22Rv1 (cell line): ENCODE data around the gene SLC6A9.
A peak's percentile ranks its signal among the peaks of the same experiment; 100 is the strongest.

ENCODE experiments used
- H3K27ac ChIP-seq: fragments of 450-650 bp; 2 replicates; pipeline ENCODE4 v1.5.1; 2017
- ZFX ChIP-seq: fragments of 450-650 bp; IDR thresholded peaks from 2 replicates; pipeline ENCODE4 v1.6.1; 2017; ENCODE audit warnings: antibody characterized with exemption, borderline replicate concordance
- TF ChIP-seq, protein P1 (sequence below): fragments of 450-650 bp; IDR thresholded peaks from 2 replicates; pipeline ENCODE4 v1.5.1; 2017; ENCODE audit warnings: mild to moderate bottlenecking

The SLC6A9 gene

DNA sequence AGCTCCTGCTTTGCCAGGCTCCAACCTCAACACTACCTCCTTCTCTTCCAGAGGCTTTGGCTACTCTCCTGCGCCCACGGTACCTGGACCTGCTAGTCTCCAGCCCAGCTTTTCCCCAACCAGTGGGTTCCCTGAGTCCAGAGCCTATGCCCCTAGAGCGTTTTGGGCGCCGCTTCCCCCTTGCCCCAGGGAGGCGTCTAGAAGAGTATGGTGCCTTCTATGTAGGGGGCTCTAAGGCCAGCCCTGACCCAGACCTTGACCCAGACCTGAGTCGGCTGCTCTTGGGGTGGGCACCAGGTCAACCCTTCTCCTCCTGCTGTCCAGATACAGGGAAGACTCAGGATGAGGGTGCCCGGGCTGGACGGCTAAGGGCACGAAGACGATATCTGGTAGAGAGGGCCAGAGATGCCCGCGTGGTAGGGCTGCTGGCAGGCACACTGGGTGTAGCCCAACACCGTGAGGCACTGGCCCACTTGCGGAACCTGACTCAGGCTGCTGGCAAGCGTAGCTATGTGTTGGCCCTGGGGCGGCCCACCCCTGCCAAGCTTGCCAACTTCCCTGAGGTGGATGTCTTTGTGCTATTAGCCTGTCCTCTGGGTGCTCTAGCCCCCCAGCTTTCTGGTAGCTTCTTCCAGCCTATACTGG, 59.8 kb downstream of the SLC6A9 start:
- no peak for TF ChIP-seq ZFX
- TF ChIP-seq, protein P1, sequence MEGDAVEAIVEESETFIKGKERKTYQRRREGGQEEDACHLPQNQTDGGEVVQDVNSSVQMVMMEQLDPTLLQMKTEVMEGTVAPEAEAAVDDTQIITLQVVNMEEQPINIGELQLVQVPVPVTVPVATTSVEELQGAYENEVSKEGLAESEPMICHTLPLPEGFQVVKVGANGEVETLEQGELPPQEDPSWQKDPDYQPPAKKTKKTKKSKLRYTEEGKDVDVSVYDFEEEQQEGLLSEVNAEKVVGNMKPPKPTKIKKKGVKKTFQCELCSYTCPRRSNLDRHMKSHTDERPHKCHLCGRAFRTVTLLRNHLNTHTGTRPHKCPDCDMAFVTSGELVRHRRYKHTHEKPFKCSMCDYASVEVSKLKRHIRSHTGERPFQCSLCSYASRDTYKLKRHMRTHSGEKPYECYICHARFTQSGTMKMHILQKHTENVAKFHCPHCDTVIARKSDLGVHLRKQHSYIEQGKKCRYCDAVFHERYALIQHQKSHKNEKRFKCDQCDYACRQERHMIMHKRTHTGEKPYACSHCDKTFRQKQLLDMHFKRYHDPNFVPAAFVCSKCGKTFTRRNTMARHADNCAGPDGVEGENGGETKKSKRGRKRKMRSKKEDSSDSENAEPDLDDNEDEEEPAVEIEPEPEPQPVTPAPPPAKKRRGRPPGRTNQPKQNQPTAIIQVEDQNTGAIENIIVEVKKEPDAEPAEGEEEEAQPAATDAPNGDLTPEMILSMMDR: no peak

DNA sequence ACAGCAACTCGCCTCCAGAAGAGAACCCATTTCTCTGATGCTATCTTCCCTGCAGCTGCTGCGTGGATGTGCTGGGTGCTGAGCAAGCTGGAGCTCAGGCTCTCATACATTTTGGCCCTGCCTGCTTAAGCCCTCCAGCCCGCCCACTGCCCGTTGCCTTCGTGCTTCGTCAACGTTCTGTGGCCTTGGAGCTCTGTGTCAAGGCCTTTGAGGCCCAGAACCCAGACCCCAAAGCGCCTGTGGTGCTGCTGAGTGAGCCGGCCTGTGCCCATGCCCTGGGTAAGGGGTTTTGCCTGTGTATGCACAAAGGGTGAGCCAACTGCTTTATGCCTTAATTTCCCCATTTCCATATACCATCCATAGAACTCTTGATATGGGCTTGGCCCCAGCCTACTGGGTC, 60.4 kb downstream of the SLC6A9 start:
- TF ChIP-seq, protein P1: no peak
- no peak for TF ChIP-seq ZFX
- no peak overlapping the region for H3K27ac ChIP-seq

More for the DNA sequence above, 59.8 kb downstream of the SLC6A9 start:
- H3K27ac ChIP-seq: no peak overlapping the region

DNA sequence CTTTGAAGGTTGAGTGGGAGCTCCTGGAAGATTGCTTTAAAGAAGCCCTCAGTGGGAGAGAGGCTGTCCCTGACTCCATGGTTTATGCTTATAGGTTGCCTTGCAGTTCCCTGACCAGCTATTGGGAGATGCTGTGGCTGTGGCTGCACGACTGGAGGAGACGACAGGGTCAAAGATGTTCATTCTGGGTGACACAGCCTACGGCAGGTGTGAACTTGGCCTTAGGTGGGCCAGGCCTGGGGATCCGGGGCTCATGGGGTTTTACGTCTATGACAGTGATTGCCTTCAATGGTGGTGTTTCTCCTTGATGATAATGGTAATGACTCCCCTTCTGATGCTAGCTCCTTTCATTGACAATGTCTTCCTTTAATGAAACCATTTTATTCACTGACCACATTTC, 60.8 kb downstream of the SLC6A9 start:
- TF ChIP-seq ZFX: no peak
- TF ChIP-seq, protein P1: no peak
- peak overlapping the region; percentile 30; the same call in 1 of the 2 replicates for H3K27ac ChIP-seq

DNA sequence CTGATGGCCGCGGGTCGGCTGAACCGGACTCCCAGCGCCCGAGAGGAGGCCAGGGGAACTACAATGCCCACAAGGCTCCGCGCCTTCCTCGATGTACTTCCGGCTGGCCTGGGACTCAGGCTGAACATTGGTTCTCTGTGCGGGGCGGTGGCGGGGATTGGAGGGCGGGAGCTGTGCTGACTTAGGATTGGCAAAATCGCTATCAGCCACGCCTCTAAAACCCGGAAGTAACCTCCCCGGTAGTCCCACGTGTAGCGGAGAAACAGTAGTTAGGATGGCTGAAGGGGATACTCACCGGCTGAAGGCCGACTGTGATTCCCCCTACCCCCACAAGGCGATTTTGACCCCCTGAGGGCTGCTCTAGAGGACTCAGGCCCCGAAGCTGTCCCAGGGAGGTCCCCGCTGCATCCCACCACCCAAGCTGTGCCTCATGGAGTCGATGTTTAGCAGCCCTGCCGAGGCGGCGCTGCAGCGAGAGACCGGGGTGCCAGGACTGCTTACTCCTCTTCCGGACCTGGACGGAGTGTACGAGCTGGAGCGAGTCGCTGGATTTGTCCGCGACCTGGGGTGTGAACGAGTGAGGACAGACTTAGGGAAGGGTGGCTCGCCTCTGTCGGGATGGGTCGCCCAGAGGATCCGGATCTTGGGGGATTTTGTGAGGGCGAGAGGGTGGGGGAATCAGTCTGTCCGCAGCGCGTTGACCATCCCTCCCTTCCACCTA, 61.4 kb downstream of the SLC6A9 start, which contains the start of gene DPH2:
Gene DPH2 (plus strand): TSS at position 265 of the 721 bp plus-strand sequence. CDS start 166 bp downstream, at position 431.
- H3K27ac ChIP-seq: peak within 1 kb of the TSS; percentile 30; the same call in 1 of the 2 replicates
- no peak for TF ChIP-seq ZFX
- TF ChIP-seq, protein P1: 0 out of 2 replicates have a peak, but pooled peaks have one; percentile 10

DNA sequence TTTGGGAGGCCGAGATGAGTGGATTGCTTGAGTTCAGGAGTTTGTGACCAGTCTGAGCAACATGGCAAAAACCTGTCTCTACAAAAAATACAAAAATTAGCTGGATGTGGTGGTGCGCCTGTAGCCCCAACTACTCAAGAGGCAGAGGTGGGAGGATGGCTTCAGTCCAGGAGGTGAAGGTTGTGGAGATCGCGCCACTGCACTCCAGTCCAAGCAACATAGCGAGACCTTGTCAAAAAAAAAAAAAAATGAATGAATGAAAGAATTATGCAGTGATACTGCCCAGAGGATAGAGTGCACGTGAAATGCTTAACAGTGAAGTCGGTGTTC, 61.9 kb downstream of the SLC6A9 start:
- H3K27ac ChIP-seq: peak overlapping the region; percentile 30; the same call in 1 of the 2 replicates
- TF ChIP-seq ZFX: no peak
- TF ChIP-seq, protein P1: no peak

DNA sequence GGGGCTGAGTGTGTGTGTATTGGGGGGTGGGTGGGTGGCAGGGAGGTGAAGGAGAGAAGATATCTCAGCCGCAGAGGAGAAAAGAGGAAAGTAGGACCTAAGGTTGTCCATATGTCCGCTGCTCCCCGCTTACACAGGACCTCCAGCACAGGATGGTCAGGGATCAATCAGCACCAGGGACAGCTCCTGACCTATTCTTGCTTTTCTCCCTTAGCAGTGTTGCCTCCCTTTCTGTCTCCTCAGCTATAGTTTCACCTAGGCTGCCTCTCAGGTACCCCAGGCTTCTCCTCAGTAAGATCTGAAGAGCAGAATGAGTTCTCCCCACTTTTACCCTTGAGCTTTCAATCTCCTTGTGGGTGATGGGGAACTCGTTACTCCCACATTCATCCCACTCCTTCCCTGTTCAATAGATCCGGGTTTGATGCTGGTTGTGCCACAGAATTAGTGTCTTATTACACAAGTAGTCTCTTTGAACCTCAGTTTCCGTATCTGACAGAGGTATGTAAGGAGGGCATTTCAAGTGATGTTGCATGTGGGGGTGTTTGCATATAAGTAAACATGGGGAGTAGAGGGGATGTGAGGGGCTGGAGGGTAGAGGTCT, 62.8 kb downstream of the SLC6A9 start:
- no peak for TF ChIP-seq ZFX
- TF ChIP-seq, protein P1: no peak
- H3K27ac ChIP-seq: no peak overlapping the region
